IMR-90 (cell line): Measurements from ENCODE around the gene TPR. TPM values are rescaled to one million over a fixed set of nuclear protein-coding genes. Genes with fewer than 3 reads are reported as not detected.
"Not testable (repeated sequence)": the region's sequence is repeated elsewhere in the genome, so short reads cannot be mapped to it uniquely, and the experiment has no call there.

Source experiments
- ATAC-seq: fragments of 200-7000 bp; cut with Tn5 transposase; 2 replicates; pipeline ENCODE4 v1.9.1; 2020; ENCODE audit warnings: low read depth, mild to moderate bottlenecking, moderate library complexity
- BruUV-seq: library from RNA; stranded (reverse); fragments of 400-500 nt; replicated peaks from 2 replicates; lab custom pipeline; 2021; lab: Mats Ljungman, UMichigan
- CTCF ChIA-PET: fragments of 300-600 bp; formaldehyde crosslinking; extraction: SDS; loops from one replicate; lab custom pipeline; 2021; ENCODE audit warnings: antibody characterized with exemption; lab: Yijun Ruan, JAX
- POLR2A ChIA-PET: fragments of 300-600 bp; sonication (Branson Sonifier 250); formaldehyde crosslinking; loops from one replicate; lab custom pipeline; 2022; ENCODE audit warnings: antibody characterized with exemption; ENCODE audit not compliant: unreplicated experiment; lab: Charles Lee
- DNase-seq: peaks from one replicate; pipeline ENCODE4 v3.0.0; 2013
- H2AFZ ChIP-seq: replicated peaks from 2 replicates; pipeline ENCODE3; 2013; ENCODE audit warnings: low read length, mild to moderate bottlenecking; ENCODE audit not compliant: poor library complexity
- H2AK5ac ChIP-seq: 2 replicates; pipeline ENCODE4 v1.6.1; 2013; ENCODE audit warnings: low read depth, low read length, inconsistent platforms
- H2AK9ac ChIP-seq: replicated peaks from 2 replicates; pipeline ENCODE3; 2013; ENCODE audit warnings: mild to moderate bottlenecking, low read depth, low read length, moderate library complexity; ENCODE audit not compliant: poor library complexity
- H2BK120ac ChIP-seq: 2 replicates; pipeline ENCODE4 v1.6.1; 2013; ENCODE audit warnings: low read depth, low read length, inconsistent platforms
- H2BK15ac ChIP-seq: 3 replicates; pipeline ENCODE4 v1.6.1; 2013; ENCODE audit warnings: low read depth, low read length, inconsistent platforms
- H2BK20ac ChIP-seq: 2 replicates; pipeline ENCODE4 v1.6.1; 2013; ENCODE audit warnings: low read depth, mild to moderate bottlenecking, inconsistent platforms, low read length, moderate library complexity
- H2BK5ac ChIP-seq: 2 replicates; pipeline ENCODE4 v1.6.1; 2013; ENCODE audit warnings: mild to moderate bottlenecking, low read depth, low read length, inconsistent platforms; ENCODE audit not compliant: poor library complexity, severe bottlenecking
- H3K14ac ChIP-seq: replicated peaks from 2 replicates; pipeline ENCODE4 v1.6.1; 2013; ENCODE audit warnings: low read depth, low read length, inconsistent platforms
- H3K18ac ChIP-seq: 2 replicates; pipeline ENCODE4 v1.6.1; 2013; ENCODE audit warnings: low read depth, low read length, control low read depth
- H3K23ac ChIP-seq: 2 replicates; pipeline ENCODE4 v1.6.1; 2013; ENCODE audit warnings: low read depth, low read length, inconsistent platforms
- H3K27ac ChIP-seq: 2 replicates; pipeline ENCODE4 v1.5.1; 2013; ENCODE audit warnings: mild to moderate bottlenecking, control low read depth, low read length; ENCODE audit not compliant: insufficient read depth
- H3K27me3 ChIP-seq: 2 replicates; pipeline ENCODE4 v1.6.1; 2013; ENCODE audit warnings: low read length; ENCODE audit not compliant: control insufficient read depth, insufficient read depth
- H3K36me3 ChIP-seq: 2 replicates; pipeline ENCODE4 v1.6.1; 2013; ENCODE audit warnings: low read length, mixed read lengths; ENCODE audit not compliant: control insufficient read depth, insufficient read depth
- H3K4ac ChIP-seq: 2 replicates; pipeline ENCODE4 v1.6.1; 2013; ENCODE audit warnings: low read depth, low read length, inconsistent platforms
- H3K4me1 ChIP-seq: 2 replicates; pipeline ENCODE4 v1.6.1; 2013; ENCODE audit warnings: low read length, mixed read lengths; ENCODE audit not compliant: control insufficient read depth, insufficient read depth
- H3K4me2 ChIP-seq: 2 replicates; pipeline ENCODE4 v1.6.1; 2013; ENCODE audit warnings: low read depth, mild to moderate bottlenecking, control low read depth, low read length, moderate library complexity
- H3K4me3 ChIP-seq: 2 replicates; pipeline ENCODE4 v1.5.1; 2013; ENCODE audit warnings: low read depth, mild to moderate bottlenecking, control low read depth, low read length, moderate library complexity; ENCODE audit not compliant: insufficient read depth
- H3K56ac ChIP-seq: 2 replicates; pipeline ENCODE4 v1.6.1; 2013; ENCODE audit warnings: low read length, inconsistent platforms; ENCODE audit not compliant: insufficient read depth; ENCODE audit errors: extremely low read depth
- H3K79me1 ChIP-seq, 2 experiments: 2 replicates each; pipeline ENCODE4 v1.6.1; 2013; ENCODE audit warnings: low read length in 2 of 2, inconsistent platforms in 1 of 2, low read depth in 1 of 2
- H3K9ac ChIP-seq: 2 replicates; pipeline ENCODE4 v1.6.1; 2013; ENCODE audit warnings: low read depth, low read length, control low read depth
- H3K9me1 ChIP-seq: 2 replicates; pipeline ENCODE4 v1.6.1; 2013; ENCODE audit warnings: low read length, inconsistent platforms; ENCODE audit not compliant: insufficient read depth
- H3K9me3 ChIP-seq: 2 replicates; pipeline ENCODE4 v1.6.1; 2013; ENCODE audit warnings: low read length; ENCODE audit not compliant: control insufficient read depth, insufficient read depth
- H4K20me1 ChIP-seq: 2 replicates; pipeline ENCODE4 v1.6.1; 2013; ENCODE audit warnings: low read length, inconsistent platforms; ENCODE audit not compliant: insufficient read depth
- H4K5ac ChIP-seq: 2 replicates; pipeline ENCODE4 v1.6.1; 2013; ENCODE audit warnings: mild to moderate bottlenecking, low read depth, low read length, control low read depth
- H4K8ac ChIP-seq, 2 experiments: 2 replicates each; pipeline ENCODE4 v1.6.1; 2013; ENCODE audit warnings: low read depth in 2 of 2, low read length in 2 of 2, control low read depth in 1 of 2, inconsistent platforms in 1 of 2
- H4K91ac ChIP-seq: 2 replicates; pipeline ENCODE4 v1.6.1; 2013; ENCODE audit warnings: low read depth, low read length, inconsistent platforms; ENCODE audit not compliant: insufficient read depth
- WGBS, 2 experiments: methylation state at CpG; one replicate each; pipeline versions ENCODE4 v1.1.5 to v1.1.7; 2013; ENCODE audit warnings: missing lambda C conversion rate in 2 of 2; ENCODE audit not compliant: insufficient read length in 1 of 2; ENCODE audit errors: extremely low coverage in 2 of 2; 5-methylcytosine and 5-hydroxymethylcytosine counted together
- dilution Hi-C: fragments of 300-500 bp; cut with HindIII; formaldehyde crosslinking; loops from one replicate; pipeline ENCODE4 v1.14.3; 2018; ENCODE audit warnings: low sequenced_read_pairs; ENCODE audit not compliant: unreplicated experiment
- in situ Hi-C: fragments of 300-500 bp; cut with MboI; formaldehyde crosslinking; loops from 3 replicates; pipeline ENCODE4 v1.14.3; 2019; ENCODE audit warnings: low sequenced_read_pairs, inconsistent platforms, mixed read lengths
- intact Hi-C: fragments of 100-400 bp; cut with micrococcal nuclease; formaldehyde crosslinking; loops from 2 replicates; pipeline ENCODE4 v1.10.0; 2022
- polyA plus RNA-seq, 3 experiments: library from polyadenylated mRNA; depleted of rRNA; stranded (reverse); fragments of >200 nt; gene quantifications; 2 replicates each; pipeline ENCODE4 v1.2.3, GENCODE V29; 2012; ENCODE audit warnings: low replicate concordance in 1 of 3
- total RNA-seq: library from RNA; depleted of rRNA; stranded (reverse); fragments of >200 nt; gene quantifications from 2 replicates; pipeline ENCODE4 v1.2.3, GENCODE V29; 2012

The TPR gene
- total and polyA plus RNA-seq, 2 of the 4 experiments (the other 2 are of a cell fraction): 38.2 to 60.4 TPM

DNA sequence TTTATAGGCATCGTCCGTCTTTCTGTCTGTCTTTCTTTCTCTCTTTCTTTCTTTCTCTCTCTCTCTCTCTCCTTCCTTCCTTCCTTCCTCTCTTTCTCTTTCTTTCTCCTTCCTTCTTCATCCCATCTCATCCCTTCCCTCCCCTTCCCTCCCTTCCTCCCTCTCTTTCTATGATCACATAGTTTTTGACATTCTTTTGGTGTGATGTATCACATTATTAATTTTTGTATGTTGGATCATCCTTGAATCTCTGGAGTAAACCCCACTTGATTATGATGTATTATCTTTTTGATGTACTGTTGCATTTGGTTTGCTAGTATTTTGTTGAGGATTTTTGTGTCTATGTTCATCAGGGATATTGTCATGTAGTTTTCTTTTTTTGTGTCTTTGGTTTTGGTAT is 26.4 kb upstream of the TPR start:
- H2AFZ ChIP-seq, H2BK15ac ChIP-seq, CTCF ChIA-PET, BruUV-seq, H3K18ac ChIP-seq, DNase-seq, ATAC-seq, H3K14ac ChIP-seq, H4K5ac ChIP-seq, H3K4ac ChIP-seq, H2AK9ac ChIP-seq, H2BK120ac ChIP-seq, H3K4me1 ChIP-seq, H3K4me3 ChIP-seq, H2BK20ac ChIP-seq, H3K79me1 ChIP-seq, dilution Hi-C loops, H4K91ac ChIP-seq, H3K9ac ChIP-seq, H3K23ac ChIP-seq, H3K4me2 ChIP-seq, H3K56ac ChIP-seq, H2AK5ac ChIP-seq, POLR2A ChIA-PET, H4K20me1 ChIP-seq, H3K27me3 ChIP-seq, H3K9me1 ChIP-seq, H3K9me3 ChIP-seq, H3K27ac ChIP-seq, H4K8ac ChIP-seq: not testable (repeated sequence)
- in situ Hi-C loops (loop anchor here (5.0 kb wide), 1 partner anchor 586 kb away; no protein-coding TSS in a partner anchor), intact Hi-C loops (loop anchor here (5.0 kb wide), 1 partner anchor 516 kb away; no protein-coding TSS in a partner anchor)
- H3K36me3 ChIP-seq: peaks cover 17% of the 10 kb centered on the region
- H2BK5ac ChIP-seq: peak overlapping the region; percentile 19
- no CpG with 5 or more reads among the region's 2 CpGs for WGBS, 2 experiments

DNA sequence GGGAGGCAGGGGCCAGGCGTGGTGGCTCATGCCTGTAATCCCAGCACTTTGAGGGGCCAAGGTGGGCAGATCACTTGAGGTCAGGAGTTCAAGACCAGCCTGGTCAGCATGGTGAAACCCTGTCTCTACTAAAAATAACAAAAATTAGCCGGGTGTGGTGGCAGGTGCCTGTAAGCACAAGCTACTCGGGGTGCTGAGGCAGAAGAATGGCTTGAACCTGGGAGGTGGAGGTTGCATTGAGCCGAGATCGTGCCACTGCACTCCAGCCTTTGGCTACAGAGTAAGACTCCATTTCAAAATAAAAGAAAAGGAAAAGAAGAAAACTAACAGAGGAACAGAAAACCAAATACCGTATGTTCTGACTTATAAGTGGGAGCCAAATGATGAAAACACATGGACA is 17.7 kb upstream of the TPR start:
- H3K9ac ChIP-seq, H3K18ac ChIP-seq, H2AK9ac ChIP-seq, H2AK5ac ChIP-seq, H3K27ac ChIP-seq, POLR2A ChIA-PET, H3K4ac ChIP-seq, H3K14ac ChIP-seq, H3K79me1 ChIP-seq, H3K27me3 ChIP-seq, H2AFZ ChIP-seq, H3K23ac ChIP-seq, H2BK5ac ChIP-seq, H3K4me2 ChIP-seq, BruUV-seq, in situ Hi-C loops, H4K8ac ChIP-seq, H2BK120ac ChIP-seq, H2BK20ac ChIP-seq, intact Hi-C loops, H3K9me3 ChIP-seq, H3K4me3 ChIP-seq, H3K9me1 ChIP-seq, ATAC-seq, H4K91ac ChIP-seq, H2BK15ac ChIP-seq, H4K5ac ChIP-seq, DNase-seq, H4K20me1 ChIP-seq, H3K56ac ChIP-seq, H3K4me1 ChIP-seq, dilution Hi-C loops: not testable (repeated sequence)
- WGBS, 2 experiments: 100% methylated on average over 1 of the region's 6 CpGs; no CpG with 5 or more reads in 1 of the 2 experiments
- H3K36me3 ChIP-seq: peaks cover 20% of the 10 kb centered on the region
- CTCF ChIA-PET: interaction anchor here (1.8 kb wide), 1 partner anchor 10 kb away, joined by 4 read pairs; no protein-coding TSS in a partner anchor
